ENCODE measurements around the gene NEGR1. TPM values are rescaled to one million over a fixed set of nuclear protein-coding genes. Genes with fewer than 3 reads are reported as not detected.

NEGR1 gene
- total and polyA plus RNA-seq, 10 donors = 0.07 to 1.3 (median 0.54) TPM

- no peak overlapping the region for H3K27ac ChIP-seq
- H3K9me3 ChIP-seq = peaks cover 0 to 16% (median 1%) of the 10 kb centered on the region in 8 donors
- no peaks in the 10 kb centered on the region for H3K36me3 ChIP-seq
- TF ChIP-seq POLR2A (IDR thresholded peaks at IDR 0.05) (no peak), POLR2AphosphoS5 (IDR thresholded peaks at IDR 0.05) (no peak)
- TF ChIP-seq, protein P1, sequence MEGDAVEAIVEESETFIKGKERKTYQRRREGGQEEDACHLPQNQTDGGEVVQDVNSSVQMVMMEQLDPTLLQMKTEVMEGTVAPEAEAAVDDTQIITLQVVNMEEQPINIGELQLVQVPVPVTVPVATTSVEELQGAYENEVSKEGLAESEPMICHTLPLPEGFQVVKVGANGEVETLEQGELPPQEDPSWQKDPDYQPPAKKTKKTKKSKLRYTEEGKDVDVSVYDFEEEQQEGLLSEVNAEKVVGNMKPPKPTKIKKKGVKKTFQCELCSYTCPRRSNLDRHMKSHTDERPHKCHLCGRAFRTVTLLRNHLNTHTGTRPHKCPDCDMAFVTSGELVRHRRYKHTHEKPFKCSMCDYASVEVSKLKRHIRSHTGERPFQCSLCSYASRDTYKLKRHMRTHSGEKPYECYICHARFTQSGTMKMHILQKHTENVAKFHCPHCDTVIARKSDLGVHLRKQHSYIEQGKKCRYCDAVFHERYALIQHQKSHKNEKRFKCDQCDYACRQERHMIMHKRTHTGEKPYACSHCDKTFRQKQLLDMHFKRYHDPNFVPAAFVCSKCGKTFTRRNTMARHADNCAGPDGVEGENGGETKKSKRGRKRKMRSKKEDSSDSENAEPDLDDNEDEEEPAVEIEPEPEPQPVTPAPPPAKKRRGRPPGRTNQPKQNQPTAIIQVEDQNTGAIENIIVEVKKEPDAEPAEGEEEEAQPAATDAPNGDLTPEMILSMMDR (IDR thresholded peaks at IDR 0.05 in 8 of 11, conservative IDR thresholded peaks at IDR 0.05 in 3 of 11) = no peak
- no peak overlapping the region for H3K4me3 ChIP-seq
- H3K4me1 ChIP-seq = no peaks in the 10 kb centered on the region
- H3K27me3 ChIP-seq (replicated peaks in 1 of 7) = no peaks in the 10 kb centered on the region
- no peak for DNase-seq
- intact Hi-C loops (cut with DNase I; ENCODE audit: low total_unique reads) = no loop called here
Measured at GRCh38 chr1:71745326-71745725, 537.0 kb downstream of the NEGR1 start.

GRCh38 chr1:71743862-71744261 is 538.5 kb downstream of the NEGR1 start:
- H3K36me3 ChIP-seq = no peaks in the 10 kb centered on the region
- 35 to 60% (median 42%) methylated on average over 2 of the region's 2 CpGs for WGBS, 5 donors
- peaks cover 0 to 13% (median 0%) of the 10 kb centered on the region in 8 donors for H3K9me3 ChIP-seq
- H3K27ac ChIP-seq = no peak overlapping the region
- H3K4me1 ChIP-seq = no peaks in the 10 kb centered on the region
- no peak for DNase-seq
- TF ChIP-seq POLR2A (IDR thresholded peaks at IDR 0.05) (no peak), POLR2AphosphoS5 (IDR thresholded peaks at IDR 0.05) (no peak)
- TF ChIP-seq, protein P1 (IDR thresholded peaks at IDR 0.05 in 8 of 11, conservative IDR thresholded peaks at IDR 0.05 in 3 of 11) = no peak
- H3K4me3 ChIP-seq = no peak overlapping the region
- intact Hi-C loops (cut with DNase I; ENCODE audit: low total_unique reads) = no loop called here
- H3K27me3 ChIP-seq (replicated peaks in 1 of 7) = no peaks in the 10 kb centered on the region

- no peak overlapping the region for H3K4me3 ChIP-seq
- intact Hi-C loops (cut with DNase I; ENCODE audit: low total_unique reads) = no loop called here
- no peak overlapping the region for H3K27ac ChIP-seq
- 62 to 92% (median 72%) methylated on average over 2 of the region's 2 CpGs for WGBS, 5 donors
- TF ChIP-seq, protein P1 (IDR thresholded peaks at IDR 0.05 in 8 of 11, conservative IDR thresholded peaks at IDR 0.05 in 3 of 11) = no peak
- no peak for TF ChIP-seq POLR2AphosphoS5 (IDR thresholded peaks at IDR 0.05)
- no peak for TF ChIP-seq POLR2A (IDR thresholded peaks at IDR 0.05)
- H3K4me1 ChIP-seq = no peaks in the 10 kb centered on the region
- H3K36me3 ChIP-seq = no peaks in the 10 kb centered on the region
- DNase-seq = no peak
- H3K9me3 ChIP-seq = peaks cover 0 to 13% (median 0%) of the 10 kb centered on the region in 8 donors
- no peaks in the 10 kb centered on the region for H3K27me3 ChIP-seq (replicated peaks in 1 of 7)
Measured at GRCh38 chr1:71738910-71739309, 543.4 kb downstream of the NEGR1 start.

DNA sequence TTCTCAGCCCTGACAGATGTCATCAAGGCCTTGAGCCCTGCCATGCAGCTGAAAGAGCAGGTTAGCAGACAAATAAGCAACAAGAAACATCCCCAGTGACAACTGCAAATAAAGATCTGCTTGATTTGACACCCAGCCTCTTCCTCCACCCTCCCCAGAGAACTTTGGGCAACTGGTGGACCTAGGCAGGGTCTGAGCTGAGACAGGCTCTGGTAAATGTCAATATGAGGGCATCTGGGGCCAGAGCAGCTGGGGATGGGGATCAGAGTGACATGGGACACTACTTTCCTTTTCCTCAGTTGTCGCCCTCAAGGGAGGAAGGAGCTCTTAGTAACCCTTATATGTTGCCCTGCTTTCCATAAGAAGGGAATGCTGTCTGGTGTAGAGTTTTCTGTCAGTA is 544.1 kb downstream of the NEGR1 start:
- Histone ChIP-seq H3K4me1 (no peaks in the 10 kb centered on the region), H3K27me3 (replicated peaks in 1 of 7) (no peaks in the 10 kb centered on the region), H3K4me3 (no peak overlapping the region), H3K9me3 (peaks cover 0 to 13% (median 0%) of the 10 kb centered on the region in 8 donors), H3K36me3 (no peaks in the 10 kb centered on the region), H3K27ac (no peak overlapping the region)
- TF ChIP-seq, protein P1 (IDR thresholded peaks at IDR 0.05 in 8 of 11, conservative IDR thresholded peaks at IDR 0.05 in 3 of 11) = no peak
- TF ChIP-seq POLR2A (IDR thresholded peaks at IDR 0.05) (no peak), POLR2AphosphoS5 (IDR thresholded peaks at IDR 0.05) (no peak)
- WGBS, 5 donors = 76 to 100% (median 79%) methylated on average over 1 of the region's 1 CpG
- no peak for DNase-seq
- intact Hi-C loops (cut with DNase I; ENCODE audit: low total_unique reads) = no loop called here
